HG03565 (cell line): Measurements from ENCODE around the gene EPC2.
"Not testable (repeated sequence)": the region's sequence is repeated elsewhere in the genome, so short reads cannot be mapped to it uniquely, and the experiment has no call there.

ENCODE experiments used
- ATAC-seq: cut with Tn5 transposase; IDR thresholded peaks from one replicate; pipeline ENCODE4 v1.9.1; 2021; ENCODE audit warnings: mild to moderate bottlenecking, moderate library complexity; ENCODE audit not compliant: unreplicated experiment

EPC2 gene

DNA sequence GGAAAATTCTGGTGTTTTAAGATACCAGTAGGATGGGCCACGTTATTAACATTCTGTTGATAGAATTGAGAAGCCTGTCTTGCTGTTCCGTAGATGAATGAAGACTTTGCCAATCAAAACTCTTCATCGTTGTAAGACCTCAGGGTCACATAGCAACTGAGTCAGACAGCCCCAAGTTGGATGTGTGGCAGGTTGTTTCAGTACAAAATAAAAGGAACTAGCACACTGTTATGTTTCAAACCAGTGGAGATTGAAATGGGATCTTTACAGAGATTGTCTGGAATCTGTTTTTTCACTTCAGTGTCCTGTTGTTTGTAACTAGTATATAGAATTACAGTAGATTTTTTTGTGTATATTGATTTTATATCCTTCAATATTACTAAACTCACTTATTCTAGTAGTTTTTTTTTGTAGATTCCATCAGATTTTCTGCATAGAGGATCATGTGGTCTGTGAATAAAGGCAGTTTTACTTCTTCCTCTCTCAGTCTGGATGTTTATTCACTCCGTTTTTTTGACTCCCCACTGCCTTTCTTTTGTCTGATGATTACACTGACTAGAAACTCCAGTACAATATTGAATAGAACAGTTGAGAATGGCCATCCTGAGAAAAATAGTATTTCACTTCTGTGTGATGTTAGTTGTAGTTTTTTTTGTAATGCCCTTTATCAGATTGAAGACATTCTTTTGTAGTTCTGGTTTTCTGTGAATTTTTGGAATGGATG lies 22.7 kb downstream of the EPC2 start:
- ATAC-seq = no peak

GRCh38 chr2:148670773-148671172 lies 26.2 kb downstream of the EPC2 start:
- no peak for ATAC-seq

DNA sequence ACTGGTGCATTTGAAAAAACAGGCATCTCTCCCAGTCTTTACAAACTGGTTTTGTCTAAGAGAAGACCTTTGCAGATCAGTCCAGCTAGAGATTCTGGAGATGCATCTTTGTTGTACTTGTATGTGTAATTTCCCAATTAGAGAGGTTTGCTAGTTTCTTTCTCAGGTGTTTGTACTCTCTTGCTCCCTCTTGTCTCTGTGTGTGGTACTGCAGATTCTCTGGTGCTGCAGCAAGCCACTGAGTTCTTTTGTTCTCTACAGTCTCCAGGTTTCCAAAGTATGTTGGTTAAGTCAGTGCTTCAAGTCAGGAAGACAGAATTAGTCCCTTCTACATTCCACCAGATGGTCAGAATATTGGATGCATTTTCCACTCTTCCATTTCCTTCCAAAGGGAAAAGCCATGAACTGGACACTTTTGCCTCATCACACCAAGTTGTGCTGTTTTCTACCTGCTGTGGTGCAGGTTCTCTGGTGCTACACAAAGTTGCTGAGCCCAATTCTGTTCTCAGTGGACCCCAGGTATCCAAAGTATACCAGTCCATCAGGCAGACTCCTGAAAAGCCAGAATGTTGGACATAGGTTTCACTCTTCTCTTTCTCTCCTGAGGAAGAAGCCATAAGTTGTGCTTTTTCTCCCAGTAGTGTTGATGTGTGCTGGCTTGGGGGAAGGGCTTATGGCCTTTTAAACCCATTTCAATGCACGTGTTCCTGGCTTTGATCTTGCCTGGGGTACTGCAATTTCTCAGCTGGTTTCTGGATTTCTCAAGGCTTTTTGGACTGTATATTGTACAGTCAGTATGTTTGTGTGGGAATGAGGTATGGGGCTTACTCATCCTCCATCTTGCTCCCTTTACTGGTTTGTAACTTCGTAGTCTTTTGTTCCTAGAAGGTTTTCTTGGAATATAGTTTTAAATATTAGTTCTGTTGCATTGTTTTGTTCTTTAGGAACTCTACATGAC lies 29.8 kb downstream of the EPC2 start:
- ATAC-seq = no peak

DNA sequence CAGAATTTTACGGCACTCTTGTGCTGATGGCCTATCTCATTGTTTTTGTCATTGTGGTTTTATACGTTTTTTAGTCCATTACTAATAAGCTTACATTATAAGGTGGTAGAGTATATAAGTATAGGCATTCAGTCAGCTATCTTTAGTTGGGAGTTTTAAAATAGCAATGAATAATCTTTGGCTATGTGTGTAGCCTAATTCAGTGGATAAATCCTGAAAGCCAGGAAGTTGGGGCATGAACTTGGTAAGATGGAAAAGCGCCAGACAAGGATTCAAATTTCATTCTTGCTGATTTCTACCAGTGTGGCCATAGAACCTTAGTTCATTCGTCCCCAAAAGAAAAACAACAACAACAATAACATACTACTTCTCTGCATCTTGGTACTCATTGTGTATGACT lies 31.2 kb downstream of the EPC2 start:
- ATAC-seq = no peak

GRCh38 chr2:148678302-148679179 lies 34.0 kb downstream of the EPC2 start:
- ATAC-seq = not testable (repeated sequence)

DNA sequence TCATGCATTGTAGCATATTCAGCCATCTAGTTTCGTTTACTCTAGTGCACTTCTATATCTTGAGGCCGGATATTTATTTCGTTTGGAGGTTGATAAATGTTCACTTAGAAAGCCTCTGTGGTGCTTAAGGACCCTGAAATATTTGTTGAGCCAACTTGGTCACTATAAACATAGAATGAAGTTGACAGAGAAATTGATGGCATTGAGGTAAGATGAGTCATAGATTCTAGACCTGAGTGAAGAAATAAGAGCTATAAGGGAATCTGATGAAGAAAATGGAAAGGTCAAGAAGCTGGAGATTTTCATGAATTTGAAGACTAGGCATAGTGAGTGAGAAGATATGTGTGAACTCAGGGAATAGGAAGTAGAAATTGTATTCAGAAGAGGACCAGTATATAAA lies 35.9 kb downstream of the EPC2 start:
- ATAC-seq = no peak

DNA sequence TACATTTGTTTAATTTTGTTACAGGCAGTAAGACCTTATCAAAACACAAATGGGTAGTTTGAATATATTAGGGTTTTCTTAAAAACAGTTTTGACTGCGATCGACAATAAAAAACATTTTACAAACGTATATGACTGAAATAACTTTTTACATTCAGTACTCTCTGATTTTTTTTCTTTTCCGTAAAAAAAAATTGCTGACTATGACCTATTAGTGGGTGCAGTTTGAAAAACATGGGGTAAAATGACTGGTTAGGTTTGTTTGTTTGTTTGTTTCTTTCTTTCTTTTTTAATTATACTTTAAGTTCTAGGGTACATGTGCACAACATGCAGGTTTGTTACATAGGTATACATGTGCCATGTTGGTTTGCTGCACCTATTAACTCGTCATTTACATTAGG lies 36.9 kb downstream of the EPC2 start:
- no peak for ATAC-seq

DNA sequence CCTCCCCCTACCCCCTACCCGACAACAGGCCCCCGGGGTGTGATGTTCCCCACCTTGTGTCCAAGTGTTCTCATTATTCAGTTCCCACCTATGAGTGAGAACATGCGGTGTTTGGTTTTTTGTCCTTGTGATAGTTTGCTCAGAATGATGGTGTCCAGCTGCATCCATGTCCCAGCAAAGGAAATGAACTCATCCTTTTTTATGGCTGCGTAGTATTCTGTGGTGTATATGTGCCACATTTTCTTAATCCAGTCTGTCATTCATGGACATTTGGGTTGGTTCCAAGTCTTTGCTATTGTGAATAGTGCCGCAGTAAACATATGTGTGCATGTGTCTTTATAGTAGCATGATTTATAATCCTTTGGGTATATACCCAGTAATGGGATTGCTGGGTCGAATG lies 37.3 kb downstream of the EPC2 start:
- ATAC-seq = not testable (repeated sequence)

DNA sequence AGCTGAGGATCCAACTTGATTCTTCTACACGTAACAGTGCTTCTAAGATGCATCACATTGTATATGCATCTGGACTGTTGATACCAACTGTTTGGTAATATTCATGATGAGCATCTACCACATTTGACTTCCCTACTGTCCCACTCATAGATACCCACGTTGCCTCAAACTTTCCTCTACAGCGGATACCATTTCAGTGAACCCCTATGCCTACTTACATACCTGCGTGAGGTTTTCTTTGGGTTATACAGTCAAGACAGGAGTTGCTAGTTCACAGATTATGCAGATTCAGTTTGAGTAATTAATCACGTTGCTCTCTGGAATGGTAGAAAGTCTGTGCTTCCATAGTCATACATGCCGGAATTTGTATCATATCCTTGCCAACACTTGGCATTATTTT lies 40.0 kb downstream of the EPC2 start:
- no peak for ATAC-seq

DNA sequence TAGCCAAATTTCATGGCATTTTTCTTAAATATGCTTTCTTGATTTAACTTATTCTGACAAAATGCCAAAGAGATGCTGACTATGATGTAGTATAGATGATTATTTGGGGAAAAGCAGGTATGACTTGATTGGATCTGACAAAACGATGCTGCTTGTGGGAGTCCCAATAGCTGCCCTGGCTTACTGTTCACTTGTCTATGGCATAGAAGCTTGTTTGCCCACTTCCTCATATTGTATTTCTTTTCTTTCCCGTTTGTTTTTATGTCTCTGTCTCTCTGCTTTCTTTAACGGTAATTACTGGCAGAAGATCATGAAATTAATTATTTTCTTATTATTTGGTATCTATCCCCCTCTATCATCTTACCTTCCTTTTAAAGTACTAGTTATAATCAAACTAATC lies 43.0 kb downstream of the EPC2 start:
- ATAC-seq = no peak

DNA sequence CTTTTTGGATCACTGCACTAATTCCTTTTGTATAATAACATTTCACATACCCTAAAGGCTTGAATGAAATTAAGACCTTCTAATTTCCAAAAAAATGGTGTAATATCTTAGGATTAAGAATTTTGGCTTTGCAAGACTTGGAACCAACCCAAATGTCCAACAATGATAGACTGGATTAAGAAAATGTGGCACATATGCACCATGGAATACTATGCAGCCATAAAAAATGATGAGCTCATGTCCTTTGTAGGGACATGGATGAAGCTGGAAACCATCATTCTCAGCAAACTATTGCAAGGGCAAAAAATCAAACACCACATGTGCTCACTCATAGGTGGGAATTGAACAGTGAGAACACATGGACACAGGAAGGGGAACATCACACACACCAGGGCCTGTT lies 43.5 kb downstream of the EPC2 start:
- not testable (repeated sequence) for ATAC-seq

GRCh38 chr2:148696985-148697384 lies 52.4 kb downstream of the EPC2 start:
- no peak for ATAC-seq

DNA sequence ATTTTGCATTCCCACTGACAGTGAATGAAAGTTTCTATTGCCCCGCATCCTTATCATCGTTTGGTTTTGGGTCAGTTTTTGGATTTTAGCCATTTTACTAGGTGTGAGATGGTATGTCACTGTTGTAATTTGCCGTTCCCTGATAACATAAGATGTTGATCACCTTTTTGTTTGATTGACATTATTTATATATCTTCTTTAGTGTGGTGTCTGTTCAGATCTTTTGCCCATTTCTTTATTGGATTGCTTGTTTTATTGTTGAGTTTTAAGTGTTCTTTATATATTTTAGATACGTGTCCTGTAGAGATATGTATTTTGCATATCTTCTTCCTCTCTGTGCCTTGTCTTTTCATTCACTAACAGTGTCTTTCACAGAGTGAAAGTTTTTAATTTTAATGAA lies 55.3 kb downstream of the EPC2 start:
- ATAC-seq = no peak

- ATAC-seq = no peak
Measured at GRCh38 chr2:148701039-148701438, 56.5 kb downstream of the EPC2 start.

GRCh38 chr2:148701877-148702276 lies 57.3 kb downstream of the EPC2 start:
- no peak for ATAC-seq

DNA sequence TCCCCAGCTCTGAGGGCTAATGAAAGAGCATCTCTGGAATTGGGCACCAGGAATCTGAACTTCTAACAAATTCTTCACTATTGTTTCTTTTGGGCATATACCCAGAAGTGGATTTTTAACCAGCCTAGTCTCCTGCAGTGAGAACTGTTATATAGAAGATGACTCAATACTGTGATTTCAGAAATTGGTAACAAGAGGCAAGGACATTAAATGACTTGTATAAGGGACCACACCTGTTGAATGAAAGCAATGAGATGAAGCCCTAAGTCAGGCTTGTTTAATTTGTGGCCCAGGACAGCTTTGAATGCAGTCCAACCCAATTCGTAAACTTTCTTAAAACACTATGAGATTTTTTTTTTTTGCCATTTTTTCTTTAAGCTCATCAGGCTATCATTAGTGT lies 57.9 kb downstream of the EPC2 start:
- no peak for ATAC-seq

GRCh38 chr2:148704247-148704646 lies 59.7 kb downstream of the EPC2 start:
- no peak for ATAC-seq

GRCh38 chr2:148716378-148716920 lies 71.9 kb downstream of the EPC2 start:
- no peak for ATAC-seq

DNA sequence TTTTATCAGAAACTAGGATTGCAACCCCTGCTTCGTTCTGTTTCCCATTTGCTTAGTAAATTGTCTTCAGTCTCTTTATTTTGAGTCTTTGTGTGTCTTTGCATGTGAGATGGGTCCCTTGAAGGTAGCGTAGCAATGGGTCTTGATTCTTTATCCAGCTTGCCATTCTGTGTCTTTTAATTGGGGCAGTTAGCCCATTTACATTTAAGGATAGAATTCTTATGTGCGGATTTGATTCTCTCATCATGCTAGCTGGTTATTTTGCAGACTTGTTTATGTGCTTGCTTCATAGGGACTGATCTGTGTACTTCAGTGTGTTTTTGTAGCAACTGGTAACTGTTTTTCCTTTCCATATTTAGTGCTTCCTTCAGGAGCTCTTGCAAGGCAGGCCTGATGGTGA lies 73.5 kb downstream of the EPC2 start:
- no peak for ATAC-seq

- ATAC-seq = no peak
Measured at GRCh38 chr2:148719195-148719749, 74.7 kb downstream of the EPC2 start.
